Stimulated activated CD8-positive, alpha-beta memory T cell treated with anti-CD3 and anti-CD28 coated beads, Interleukin-12 subunit alpha, Interleukin-12 subunit beta, amount 100 ng/mL, for 4 hours (primary cell): Measurements from ENCODE around the gene PAWR.

Experiments used
- DNase-seq: peaks from one replicate; pipeline ENCODE4 v3.0.0-alpha.2; 2020; ENCODE audit warnings: low read depth

Gene PAWR, protein sequence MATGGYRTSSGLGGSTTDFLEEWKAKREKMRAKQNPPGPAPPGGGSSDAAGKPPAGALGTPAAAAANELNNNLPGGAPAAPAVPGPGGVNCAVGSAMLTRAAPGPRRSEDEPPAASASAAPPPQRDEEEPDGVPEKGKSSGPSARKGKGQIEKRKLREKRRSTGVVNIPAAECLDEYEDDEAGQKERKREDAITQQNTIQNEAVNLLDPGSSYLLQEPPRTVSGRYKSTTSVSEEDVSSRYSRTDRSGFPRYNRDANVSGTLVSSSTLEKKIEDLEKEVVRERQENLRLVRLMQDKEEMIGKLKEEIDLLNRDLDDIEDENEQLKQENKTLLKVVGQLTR

GRCh38 chr12:79690638-79691510 lies at the start of gene PAWR:
PAWR (minus strand) TSS chr12:79690964; CDS start chr12:79690244, 720 bp downstream.
- DNase-seq: peak; percentile 2

GRCh38 chr12:79737875-79738718 lies 47.3 kb upstream of the PAWR start:
- no peak for DNase-seq

GRCh38 chr12:79732638-79733037 lies 41.9 kb upstream of the PAWR start:
- DNase-seq: no peak

DNA sequence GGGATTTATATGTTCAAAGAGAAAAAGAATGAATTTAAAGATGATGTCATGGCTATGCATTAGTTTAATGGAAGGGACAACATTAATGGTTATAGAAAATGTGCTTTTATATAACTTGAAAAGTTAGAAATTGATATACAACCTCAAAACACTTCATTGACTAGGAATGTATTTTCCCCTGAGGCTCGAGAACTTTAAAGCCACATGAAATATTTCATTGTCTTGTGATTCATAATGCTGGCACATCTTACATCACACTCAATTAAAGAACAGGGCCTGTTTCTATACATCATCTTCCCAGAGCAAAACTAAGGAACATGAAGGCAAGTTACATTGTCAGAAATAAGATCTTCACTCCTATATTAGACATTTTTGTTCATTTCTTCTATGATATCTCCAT lies 35.2 kb upstream of the PAWR start:
- DNase-seq: no peak

- no peak for DNase-seq
These were observed 26.2 kb upstream of the PAWR start for GRCh38 chr12:79717006-79717405.

- DNase-seq: no peak
These were observed 24.5 kb upstream of the PAWR start for GRCh38 chr12:79715308-79715707.

GRCh38 chr12:79710707-79711483 lies 20.1 kb upstream of the PAWR start:
- no peak for DNase-seq

GRCh38 chr12:79707830-79708229 lies 17.1 kb upstream of the PAWR start:
- DNase-seq: no peak

DNA sequence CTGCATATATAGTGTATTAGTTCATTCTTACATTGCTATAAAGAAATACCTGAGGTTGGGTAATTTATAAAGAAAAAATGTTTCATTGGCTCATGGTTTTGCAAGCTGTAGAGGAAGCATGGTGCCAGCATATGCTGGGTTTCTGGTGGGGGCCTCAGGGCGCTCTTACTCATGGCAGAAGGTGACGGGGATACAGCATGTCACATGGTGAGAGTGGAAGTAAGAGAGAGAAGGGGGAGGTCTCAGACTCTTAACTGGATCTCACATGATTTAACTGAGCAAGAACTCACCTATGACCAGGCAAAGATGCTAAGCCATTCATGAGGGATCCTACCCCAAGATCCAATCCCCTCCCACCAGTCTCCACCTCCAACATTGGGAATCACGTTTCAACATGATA lies 15.9 kb upstream of the PAWR start:
- DNase-seq: no peak

DNA sequence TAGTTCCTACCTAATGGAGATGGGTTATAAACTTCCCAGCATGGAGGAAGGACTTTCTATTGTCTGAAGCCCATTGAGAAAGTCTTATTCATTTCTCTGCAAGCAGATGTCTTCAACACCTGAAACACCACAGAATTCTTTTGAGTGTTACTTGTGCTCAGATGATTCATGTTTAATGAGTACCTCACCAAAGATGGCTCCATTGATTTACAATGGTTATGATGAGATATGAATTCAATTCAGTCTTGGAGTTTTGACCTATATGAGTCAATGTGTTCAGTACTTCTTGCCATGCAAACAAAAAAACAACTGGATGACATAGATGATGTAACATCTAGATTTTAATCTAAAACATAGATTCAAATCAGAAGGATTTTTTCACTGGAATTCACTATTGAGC lies 15.4 kb upstream of the PAWR start:
- no peak for DNase-seq

DNA sequence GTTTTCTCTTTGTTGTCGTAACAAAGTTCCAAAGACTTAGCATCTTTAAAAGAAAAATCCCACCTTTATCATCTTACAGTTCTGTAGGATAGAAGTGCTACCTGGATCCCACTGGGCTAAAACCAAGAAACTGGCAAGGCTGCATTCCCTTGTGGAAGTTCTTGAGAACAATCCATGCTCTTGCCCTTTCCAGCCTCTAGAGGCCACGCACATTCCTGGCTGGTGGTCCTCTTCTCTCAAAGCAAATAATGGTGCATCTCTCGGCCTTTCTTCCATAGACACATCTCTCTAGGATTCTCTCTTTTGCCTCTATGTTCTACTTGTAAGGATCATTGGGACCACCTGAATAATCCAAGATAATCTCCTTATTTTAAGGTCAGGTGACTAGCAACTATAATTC lies 8.2 kb upstream of the PAWR start:
- DNase-seq: no peak

- DNase-seq: no peak
These were observed 5.7 kb upstream of the PAWR start for GRCh38 chr12:79696416-79696815.

- DNase-seq: no peak
These were observed 2.3 kb upstream of the PAWR start for GRCh38 chr12:79692860-79693577.

GRCh38 chr12:79691511-79692248 lies 916 bp upstream of the PAWR start:
- no peak for DNase-seq

GRCh38 chr12:79690142-79690637 lies 574 bp downstream of the PAWR start:
- no peak for DNase-seq

- DNase-seq: peak; percentile 0
These were observed 1.2 kb downstream of the PAWR start for GRCh38 chr12:79689477-79690141.

- no peak for DNase-seq
These were observed 1.7 kb downstream of the PAWR start for GRCh38 chr12:79689061-79689476.

DNA sequence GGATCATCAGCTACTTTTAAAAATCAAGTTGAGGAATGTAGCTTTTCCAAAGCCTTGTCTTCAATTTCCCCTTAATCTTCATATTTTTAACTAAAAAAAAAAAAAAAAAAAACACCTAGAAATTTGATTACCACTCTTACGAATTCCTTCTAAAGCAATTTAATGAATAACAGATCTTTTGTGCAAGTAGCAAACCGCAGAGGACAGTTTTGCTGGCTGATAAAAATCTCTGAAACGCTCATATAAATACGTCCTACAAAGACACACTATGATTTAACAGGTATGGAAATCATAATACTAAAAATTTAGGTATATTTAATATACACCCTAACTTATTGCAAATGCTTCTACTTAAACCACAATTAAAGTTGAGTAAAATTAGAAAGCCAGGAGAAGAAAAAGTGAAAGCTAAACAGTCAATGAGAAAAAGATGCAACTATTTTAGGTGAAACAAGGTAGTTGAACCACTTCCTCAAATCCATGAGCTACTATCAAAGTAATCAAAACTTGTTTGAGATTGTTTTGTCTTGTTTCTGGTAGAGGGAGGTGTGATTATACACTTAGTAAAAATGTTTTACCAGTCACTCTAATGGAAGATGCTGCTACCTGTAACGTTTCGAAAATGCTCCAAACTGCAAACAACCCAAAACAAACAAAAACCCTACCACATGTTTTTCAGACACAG lies 2.2 kb downstream of the PAWR start:
- DNase-seq: no peak
